Choroid plexus epithelial cell (primary cell): ENCODE data around the gene LMOD3.

Experiments
- DNase-seq: peaks from one replicate; pipeline ENCODE4 v3.0.0-alpha.2; 2010; ENCODE audit warnings: low read depth
- H3K4me3 ChIP-seq: 2 replicates; pipeline ENCODE4 v1.5.1; 2011; ENCODE audit warnings: low read depth, mild to moderate bottlenecking, control low read depth, low read length, moderate library complexity
- TF ChIP-seq, protein P1 (sequence below): conservative IDR thresholded peaks from 2 replicates; pipeline ENCODE4 v1.5.1; 2011; ENCODE audit warnings: low read depth, mild to moderate bottlenecking, control low read depth, inconsistent platforms, low read length, moderate library complexity

LMOD3 gene

DNA sequence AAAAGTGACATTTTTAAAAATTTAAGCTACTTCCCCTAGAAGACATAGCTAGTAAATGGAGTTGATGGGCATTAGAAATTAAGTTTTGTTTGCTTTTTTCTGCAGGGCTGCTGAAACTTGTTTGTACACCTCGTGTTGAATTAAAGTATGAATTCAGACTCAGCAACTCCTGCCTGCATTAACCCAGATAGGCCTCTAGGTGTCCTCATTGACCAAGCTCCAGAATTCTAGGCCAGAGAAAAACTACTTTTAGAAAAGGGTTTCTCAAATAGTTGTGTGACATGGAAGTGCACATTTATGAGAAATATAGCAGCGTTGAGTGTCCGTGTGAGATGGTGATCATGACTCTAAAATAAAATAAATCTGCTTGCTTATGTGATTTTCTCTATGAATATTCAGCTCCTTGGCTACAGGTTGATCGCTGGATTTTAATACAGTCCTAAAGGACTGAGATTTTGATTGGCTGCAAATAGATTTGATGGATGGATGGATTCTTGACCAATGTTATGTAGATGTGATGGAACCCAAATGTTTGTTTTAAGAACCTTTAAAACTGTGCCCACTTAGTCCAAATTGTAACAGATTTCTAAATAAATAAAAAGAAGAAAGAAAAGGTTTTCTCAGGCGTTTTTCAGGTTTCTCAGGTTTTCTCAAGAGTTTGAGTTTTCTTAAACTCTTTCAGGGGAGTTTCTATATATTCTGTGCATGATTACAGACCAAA is 39.4 kb upstream of the LMOD3 start:
- TF ChIP-seq, protein P1, sequence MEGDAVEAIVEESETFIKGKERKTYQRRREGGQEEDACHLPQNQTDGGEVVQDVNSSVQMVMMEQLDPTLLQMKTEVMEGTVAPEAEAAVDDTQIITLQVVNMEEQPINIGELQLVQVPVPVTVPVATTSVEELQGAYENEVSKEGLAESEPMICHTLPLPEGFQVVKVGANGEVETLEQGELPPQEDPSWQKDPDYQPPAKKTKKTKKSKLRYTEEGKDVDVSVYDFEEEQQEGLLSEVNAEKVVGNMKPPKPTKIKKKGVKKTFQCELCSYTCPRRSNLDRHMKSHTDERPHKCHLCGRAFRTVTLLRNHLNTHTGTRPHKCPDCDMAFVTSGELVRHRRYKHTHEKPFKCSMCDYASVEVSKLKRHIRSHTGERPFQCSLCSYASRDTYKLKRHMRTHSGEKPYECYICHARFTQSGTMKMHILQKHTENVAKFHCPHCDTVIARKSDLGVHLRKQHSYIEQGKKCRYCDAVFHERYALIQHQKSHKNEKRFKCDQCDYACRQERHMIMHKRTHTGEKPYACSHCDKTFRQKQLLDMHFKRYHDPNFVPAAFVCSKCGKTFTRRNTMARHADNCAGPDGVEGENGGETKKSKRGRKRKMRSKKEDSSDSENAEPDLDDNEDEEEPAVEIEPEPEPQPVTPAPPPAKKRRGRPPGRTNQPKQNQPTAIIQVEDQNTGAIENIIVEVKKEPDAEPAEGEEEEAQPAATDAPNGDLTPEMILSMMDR = peak; percentile 95
- peak; percentile 76 for DNase-seq
- no peak overlapping the region for H3K4me3 ChIP-seq

DNA sequence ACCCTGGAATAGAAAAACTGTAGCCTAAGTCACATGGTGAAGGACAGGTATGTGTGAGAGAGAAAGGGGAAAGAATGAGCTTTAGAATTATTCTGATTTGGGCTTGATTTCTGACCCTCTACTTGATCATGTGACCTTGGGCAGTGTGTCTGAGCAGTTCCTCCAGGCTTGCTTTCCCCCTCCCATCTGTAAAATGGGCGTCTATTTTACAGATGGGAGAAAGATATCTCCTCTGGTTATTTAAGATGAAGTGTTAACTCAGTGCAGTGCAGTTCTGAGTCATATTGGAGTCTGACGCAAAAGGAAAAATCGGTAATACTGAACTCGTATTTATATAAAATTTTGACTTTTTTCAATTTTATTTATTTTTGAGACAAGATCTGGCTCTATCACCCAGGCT is 38.1 kb upstream of the LMOD3 start:
- TF ChIP-seq, protein P1 = no peak
- no peak overlapping the region for H3K4me3 ChIP-seq
- DNase-seq = no peak

DNA sequence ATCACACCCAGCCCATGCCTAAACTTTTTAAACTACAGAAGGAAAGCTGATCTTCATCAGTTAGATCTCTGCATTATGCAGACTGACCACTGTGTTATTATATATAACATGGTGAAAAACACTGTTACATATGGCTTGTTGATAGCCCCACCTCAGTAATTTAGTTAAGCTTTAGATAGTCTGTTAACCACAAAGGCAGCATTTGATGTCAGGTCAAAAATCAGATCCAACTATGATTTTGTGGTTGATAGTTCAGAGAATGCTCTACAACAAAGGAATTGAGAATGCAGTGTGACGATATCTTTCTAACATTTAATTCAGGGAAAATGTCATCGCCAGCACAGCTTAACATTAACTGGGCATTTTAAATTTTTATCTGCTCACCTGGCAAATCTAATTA is 37.7 kb upstream of the LMOD3 start:
- TF ChIP-seq, protein P1 = no peak

DNA sequence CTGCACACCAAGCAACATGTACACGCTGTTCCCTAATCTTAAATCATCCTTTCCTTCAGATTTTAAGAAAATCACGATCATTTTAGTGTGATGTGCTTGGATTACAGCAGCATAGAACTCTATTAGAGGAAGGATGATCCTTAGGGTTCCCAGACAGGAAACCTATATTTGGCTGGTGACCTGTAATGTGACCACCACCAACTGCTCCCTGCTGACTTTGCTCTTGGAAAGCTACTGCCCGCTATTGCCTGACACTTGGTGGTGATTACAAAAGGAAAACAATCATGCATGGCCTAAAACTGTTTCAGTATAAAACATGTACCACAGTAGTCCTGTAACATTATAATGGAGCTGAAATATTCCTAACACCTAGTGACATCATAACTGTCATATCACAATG is 27.2 kb upstream of the LMOD3 start:
- TF ChIP-seq, protein P1 = no peak
- DNase-seq = peak; percentile 5
- H3K4me3 ChIP-seq = no peak overlapping the region

More for the DNA sequence above, 37.7 kb upstream of the LMOD3 start:
- H3K4me3 ChIP-seq = no peak overlapping the region
- DNase-seq = no peak

DNA sequence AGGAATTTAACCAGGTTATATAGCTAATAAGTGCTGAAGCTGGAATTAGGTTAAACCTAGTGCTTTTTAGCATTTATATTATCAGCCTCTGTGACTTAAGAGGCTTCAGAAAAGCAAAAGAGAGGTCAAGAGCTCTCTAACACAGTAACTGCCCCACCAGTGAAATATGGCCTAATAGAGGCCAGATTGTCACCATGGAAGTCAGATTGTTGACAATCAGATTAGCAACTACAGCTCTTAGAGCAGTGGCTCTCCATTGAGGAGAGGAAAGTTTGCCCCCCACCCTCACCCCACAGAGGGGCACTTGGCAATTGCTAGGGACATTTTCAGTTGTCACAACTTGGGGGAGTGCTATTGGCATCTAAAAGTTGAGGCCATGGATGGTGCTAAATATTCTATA is 23.3 kb upstream of the LMOD3 start:
- TF ChIP-seq, protein P1 = no peak
- DNase-seq = no peak
- no peak overlapping the region for H3K4me3 ChIP-seq

DNA sequence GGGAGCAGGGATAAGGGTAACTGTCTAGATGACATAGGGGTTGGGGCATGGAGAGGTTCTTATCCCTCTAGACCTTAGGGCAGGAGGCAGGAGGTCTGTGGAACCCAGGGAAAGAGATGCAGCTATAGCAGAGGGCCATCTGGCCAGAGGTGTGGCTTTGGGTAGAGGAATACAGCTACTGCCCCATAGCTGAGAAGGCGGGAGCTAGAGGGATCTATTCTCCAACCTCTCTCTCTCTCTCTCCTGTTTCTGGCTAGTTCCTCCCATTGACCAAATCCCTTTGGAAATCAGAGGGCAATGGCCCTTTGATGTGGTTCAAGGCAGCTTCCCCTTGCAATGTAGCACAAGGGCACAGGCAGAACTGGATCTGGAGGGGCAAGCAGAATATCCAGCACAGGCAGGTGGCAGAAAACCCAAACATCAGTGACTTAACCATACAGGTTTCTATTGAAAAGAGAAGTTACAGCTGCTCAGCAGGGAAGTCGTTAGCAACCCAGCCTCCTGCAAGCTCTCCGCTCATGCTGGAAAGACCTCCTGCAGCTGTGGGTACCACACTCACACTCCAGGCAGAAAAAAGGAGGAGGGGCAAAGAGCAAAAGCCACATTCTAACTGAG is 22.3 kb upstream of the LMOD3 start:
- peak; percentile 71 for DNase-seq
- no peak overlapping the region for H3K4me3 ChIP-seq
- TF ChIP-seq, protein P1 = no peak

DNA sequence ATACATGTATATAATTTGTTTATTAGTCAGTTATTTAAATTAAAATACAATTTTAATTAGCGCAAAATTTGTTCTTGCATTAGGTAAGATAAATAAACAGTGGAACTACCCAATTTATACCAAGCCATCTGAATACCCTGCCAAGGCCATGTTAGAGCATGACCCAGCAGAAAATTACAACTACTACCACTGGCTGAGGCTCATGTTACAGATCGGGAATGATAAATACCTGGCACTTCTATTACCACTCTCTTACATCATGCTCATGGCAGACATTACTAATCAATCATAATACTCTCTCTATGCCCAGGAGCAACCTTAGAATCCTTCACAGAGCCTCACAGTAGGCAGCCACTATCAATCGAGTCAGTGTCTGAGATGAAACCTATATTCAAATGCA is 21.2 kb upstream of the LMOD3 start:
- peak; percentile 30 for DNase-seq
- TF ChIP-seq, protein P1 = no peak
- no peak overlapping the region for H3K4me3 ChIP-seq
